ENCODE measurements around the gene ATF6. TPM values are rescaled to one million over a fixed set of nuclear protein-coding genes. Genes with fewer than 3 reads are reported as not detected.
"Not testable (repeated sequence)": the region's sequence is repeated elsewhere in the genome, so short reads cannot be mapped to it uniquely, and the experiment has no call there.

The ATF6 gene
- total RNA-seq, 1 donor from 2014 or later = 76.2 TPM

- no peak for DNase-seq (ENCODE audit: low read depth in 2 of 2)
Observed at GRCh38 chr1:161777261-161777660, 11.1 kb downstream of the ATF6 start.

DNA sequence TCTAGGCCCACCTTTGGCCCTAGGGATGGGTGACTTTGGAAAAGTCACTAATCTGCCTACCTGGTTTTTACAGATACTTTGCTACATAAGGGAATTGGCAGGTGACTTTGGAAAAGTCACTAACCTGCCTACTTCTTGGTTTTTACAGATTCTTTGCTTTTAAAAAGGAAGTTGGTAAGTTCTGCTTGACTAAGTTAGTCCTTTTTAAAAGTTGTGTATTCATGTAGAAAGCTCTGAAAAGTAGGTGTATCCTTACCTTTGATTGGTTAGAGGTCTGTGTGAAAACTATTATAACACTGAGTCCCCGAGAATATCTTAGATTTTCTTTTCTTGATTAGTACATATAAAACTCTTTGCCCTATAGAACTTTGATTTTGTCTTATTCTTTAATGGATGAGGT lies 12.4 kb downstream of the ATF6 start:
- no peak for DNase-seq (ENCODE audit: low read depth in 2 of 2)

- no peak for DNase-seq (ENCODE audit: low read depth in 2 of 2)
Observed at GRCh38 chr1:161779393-161779792, 13.3 kb downstream of the ATF6 start.

DNA sequence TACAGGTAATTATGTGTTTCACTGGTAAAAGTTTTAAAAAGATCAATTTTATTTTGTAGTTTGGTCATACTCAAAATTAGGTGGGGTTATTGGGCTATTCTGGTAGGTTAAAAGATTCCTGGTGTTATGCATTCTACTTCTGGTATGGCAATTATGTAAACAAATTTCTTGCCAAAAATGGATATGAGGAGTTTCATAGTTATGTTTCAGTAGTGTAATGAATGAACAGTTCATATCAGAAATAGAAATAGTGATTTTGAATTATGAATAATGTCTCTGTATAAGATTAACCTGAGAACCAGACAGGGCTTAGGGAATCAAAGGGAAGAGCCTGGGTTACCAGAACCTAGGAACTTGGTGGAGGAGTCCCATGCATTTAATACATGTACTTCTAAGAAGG lies 15.9 kb downstream of the ATF6 start:
- DNase-seq (ENCODE audit: low read depth in 2 of 2) = no peak

DNA sequence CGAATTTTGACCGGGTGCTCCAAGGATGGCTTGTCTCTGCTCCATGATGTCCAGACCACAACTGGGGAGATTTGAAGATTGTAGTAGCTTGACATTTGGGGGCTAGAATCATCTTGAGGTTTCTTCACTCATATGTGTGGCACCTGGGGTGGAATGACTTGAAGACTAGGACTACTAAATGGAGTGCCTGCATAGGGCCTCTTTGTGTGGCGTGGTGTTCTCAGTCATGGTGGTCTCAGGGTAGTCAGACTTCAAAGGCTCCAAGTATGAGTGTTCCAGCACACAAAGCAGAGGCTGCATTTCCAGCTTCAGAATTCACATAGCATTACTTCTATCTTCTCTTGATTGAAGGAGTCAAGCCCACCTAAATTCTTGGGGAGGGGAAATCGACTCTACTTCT lies 16.8 kb downstream of the ATF6 start:
- DNase-seq (ENCODE audit: low read depth in 2 of 2) = no peak

DNA sequence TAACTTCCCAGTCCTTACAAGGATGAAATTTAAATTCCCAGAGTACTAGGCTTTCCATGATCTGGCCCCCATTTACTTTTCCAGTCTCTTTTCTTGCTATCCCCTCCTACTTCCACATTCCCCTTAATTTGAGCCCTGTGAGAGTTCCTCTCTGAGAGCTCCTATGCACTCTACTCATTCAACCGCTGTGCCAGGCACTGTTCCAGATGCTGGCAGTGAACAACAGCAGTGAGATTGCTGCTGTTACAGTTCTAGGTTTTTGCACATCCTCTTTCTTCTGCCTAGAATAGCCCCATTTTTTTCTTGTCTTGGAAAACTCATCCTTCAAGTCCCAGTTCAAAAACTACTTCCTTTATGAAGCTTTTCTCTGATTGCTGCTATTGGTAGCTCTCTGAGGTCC lies 18.8 kb downstream of the ATF6 start:
- no peak for DNase-seq (ENCODE audit: low read depth in 2 of 2)

- no peak for DNase-seq (ENCODE audit: low read depth in 2 of 2)
Observed at GRCh38 chr1:161787355-161787754, 21.2 kb downstream of the ATF6 start.

- no peak for DNase-seq (ENCODE audit: low read depth in 2 of 2)
Observed at GRCh38 chr1:161790587-161791317, 24.6 kb downstream of the ATF6 start.

DNA sequence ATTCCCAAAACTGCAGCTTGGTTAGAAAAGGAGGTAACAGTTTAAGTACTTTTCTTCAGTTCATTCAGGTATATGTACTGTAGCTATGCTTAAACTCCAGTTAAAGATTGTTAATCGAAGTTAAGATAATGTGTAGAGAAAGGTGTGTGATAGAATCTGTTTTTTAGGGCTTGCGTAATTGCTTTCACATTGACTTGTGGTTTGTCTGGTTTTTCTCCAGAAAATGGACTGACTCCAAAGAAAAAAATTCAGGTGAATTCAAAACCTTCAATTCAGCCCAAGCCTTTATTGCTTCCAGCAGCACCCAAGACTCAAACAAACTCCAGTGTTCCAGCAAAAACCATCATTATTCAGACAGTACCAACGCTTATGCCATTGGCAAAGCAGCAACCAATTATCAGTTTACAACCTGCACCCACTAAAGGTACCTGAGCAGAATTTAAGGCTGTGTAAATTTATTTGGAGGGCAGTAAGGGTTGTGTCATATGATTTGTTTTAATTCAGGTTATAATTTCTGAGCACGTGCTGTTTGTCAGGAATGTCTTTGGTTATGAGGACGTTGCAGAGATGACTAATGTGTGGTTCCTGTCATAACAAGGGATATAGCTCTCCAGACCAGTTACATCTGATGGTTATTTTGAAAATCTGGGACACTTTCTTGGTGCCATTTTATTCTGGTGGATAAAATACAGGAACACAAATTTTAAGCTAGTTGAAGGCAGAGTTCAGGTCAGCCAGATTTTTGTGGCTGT lies 26.0 kb downstream of the ATF6 start:
- DNase-seq (ENCODE audit: low read depth in 2 of 2) = peak; percentile 29 to 46

GRCh38 chr1:161792740-161793139 lies 26.6 kb downstream of the ATF6 start:
- DNase-seq (ENCODE audit: low read depth in 2 of 2) = peak; percentile 71 to 90

DNA sequence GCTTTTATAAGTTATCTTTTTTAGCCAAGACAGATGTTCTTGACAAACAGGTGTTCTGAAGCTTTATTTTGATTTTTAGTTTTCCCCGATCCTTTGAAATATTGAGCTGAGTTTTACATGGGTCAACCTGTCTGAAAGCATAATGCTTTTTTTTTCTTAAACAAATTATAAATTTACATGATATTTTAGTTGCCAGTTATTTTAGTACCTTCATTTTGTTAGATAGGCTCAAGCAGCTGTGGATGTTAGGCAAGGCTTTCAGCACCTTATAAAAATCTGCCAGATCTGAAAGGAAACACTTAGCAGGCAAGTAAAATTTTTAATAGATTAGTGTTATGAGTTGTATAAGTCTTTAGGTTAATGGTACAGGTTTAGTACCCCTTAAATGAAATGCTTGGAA lies 33.7 kb downstream of the ATF6 start:
- no peak for DNase-seq (ENCODE audit: low read depth in 2 of 2)

DNA sequence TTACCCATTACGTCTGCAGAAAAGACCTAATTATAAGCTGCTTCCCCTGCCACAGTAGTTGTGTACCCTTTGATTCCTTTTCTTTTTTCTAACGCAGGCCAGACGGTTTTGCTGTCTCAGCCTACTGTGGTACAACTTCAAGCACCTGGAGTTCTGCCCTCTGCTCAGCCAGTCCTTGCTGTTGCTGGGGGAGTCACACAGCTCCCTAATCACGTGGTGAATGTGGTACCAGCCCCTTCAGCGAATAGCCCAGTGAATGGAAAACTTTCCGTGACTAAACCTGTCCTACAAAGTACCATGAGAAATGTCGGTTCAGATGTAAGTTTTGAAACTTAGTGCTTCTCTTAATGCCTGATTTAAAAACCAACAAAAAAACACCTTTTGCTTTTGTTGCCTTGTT lies 35.8 kb downstream of the ATF6 start:
- DNase-seq (ENCODE audit: low read depth in 2 of 2) = peak in 1 of 2 donors; percentile 11

DNA sequence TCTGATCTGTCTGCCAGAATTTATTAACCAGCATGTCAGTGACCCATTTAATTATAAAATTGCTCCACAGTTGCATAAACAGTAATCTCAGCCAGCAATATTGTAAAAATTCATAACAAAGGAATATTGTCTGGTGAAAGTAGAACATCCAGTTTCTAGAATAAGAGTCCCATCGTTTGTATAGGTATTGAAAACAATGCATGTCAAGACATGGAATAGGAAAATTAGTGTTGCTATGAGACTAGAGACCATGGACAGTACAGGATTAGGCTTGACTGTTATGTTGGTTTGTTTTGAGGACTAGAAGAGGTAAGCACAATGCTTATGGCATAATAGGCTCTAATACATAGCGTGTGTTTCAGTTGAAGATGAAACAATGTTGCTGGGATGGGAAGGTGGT lies 37.1 kb downstream of the ATF6 start:
- DNase-seq (ENCODE audit: low read depth in 2 of 2) = no peak

DNA sequence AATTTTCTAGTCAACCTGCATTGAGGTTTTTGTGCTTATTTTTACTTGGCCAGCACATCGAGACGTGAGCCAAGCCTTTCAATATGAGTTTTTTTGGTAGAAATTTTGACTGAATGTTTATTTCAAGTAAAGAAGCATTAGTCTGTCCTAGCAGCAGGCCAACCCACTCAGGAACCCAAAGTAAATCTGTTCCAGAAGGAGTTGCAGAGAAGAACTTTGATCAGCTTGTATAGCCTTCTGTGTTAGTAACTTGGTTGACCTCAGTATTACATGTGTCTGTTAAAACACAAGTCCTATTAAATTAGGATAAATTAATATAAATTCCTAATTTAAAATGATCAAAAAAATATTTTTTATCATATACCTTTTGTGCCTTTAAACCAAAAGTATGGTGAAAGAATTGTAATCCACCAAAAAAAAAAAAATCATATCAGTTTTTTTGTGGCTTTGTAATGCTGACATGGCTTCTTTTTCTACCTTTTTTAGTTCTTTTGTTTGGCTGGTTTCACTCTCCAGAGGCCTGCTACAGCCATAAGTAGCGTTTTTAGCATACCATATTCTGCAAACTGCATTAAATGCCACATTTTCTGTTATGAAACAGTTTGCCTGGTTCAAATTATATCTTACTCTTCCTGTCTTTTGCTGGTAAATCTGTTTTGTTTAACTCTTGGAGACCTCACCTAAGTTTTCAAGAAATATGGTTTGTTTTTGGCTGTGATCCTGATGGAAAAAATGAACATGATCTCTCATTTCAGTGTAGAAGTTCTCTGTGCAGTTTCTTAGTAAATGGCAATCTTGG lies 39.5 kb downstream of the ATF6 start:
- DNase-seq (ENCODE audit: low read depth in 2 of 2) = no peak

DNA sequence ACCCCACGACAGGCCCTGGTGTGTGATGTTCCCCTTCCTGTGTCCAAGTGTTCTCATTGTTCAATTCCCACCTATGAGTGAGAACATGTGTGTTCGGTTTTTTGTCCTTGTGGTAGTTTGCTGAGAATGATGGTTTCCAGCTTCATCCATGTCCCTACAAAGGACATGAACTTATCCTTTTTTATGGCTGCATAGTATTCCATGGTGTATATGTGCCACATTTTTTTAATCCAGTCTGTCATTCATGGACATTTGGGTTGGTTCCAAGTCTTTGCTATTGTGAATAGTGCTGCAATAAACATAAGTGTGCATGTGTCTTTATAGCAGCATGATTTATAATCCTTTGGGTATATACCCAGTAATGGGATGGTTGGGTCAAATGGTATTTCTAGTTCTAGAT lies 43.1 kb downstream of the ATF6 start:
- DNase-seq (ENCODE audit: low read depth in 2 of 2) = not testable (repeated sequence)

- not testable (repeated sequence) for DNase-seq (ENCODE audit: low read depth in 2 of 2)
Observed at GRCh38 chr1:161809656-161810055, 43.5 kb downstream of the ATF6 start.

DNA sequence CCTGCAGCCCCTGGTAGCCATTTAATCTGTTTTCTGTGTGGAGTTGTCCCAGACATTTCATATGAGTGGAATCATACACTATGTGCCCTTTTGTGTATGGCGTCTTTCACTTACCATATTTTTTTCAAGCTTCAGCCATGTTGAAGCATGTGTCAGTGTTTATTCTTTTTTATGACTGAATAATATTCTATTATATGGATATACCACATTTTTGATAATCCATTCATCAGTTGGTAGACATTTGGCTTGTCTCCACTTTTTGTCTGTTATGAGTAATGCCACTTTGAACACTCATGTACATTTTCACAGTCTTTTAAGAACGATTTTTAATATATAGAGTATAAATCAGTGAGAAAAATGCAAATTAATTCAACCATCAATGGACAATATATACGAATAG lies 44.7 kb downstream of the ATF6 start:
- DNase-seq (ENCODE audit: low read depth in 2 of 2) = no peak

- no peak for DNase-seq (ENCODE audit: low read depth in 2 of 2)
Observed at GRCh38 chr1:161816201-161816600, 50.1 kb downstream of the ATF6 start.

- no peak for DNase-seq (ENCODE audit: low read depth in 2 of 2)
Observed at GRCh38 chr1:161817176-161817730, 51.1 kb downstream of the ATF6 start.

DNA sequence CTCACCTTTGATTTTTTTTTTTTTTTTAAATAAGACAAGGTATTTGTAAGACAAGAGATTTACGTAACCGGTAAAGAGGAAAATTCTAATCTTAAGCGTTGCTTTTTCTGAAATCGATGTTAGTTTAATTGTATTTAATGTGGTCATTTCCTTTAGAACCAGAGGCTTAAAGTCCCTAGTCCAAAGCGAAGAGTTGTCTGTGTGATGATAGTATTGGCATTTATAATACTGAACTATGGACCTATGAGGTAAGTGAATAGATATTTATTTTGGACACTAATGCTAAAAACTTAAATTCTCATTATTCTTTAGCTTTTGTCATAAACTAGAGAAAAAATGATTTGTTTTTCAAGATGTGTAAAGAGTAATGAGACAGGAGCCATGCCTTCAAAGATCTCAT lies 54.8 kb downstream of the ATF6 start:
- DNase-seq (ENCODE audit: low read depth in 2 of 2) = no peak

DNA sequence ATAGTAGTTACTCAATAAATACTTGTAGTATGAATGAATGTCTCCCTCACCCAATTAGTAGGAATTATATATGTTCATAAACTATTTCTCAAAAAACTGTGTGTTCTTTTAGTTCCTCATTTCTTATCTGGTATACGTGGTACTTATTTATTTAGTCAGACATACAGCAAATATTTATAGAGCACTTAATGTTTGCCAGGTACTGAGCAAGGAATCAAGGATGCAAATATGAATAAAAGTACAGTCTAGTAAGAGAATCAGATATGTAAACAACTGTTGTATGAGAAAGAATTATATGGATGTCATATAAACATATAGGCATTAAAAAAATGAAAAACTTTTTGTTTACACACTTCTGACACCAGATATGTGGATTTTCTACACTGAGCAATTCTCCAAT lies 58.5 kb downstream of the ATF6 start:
- DNase-seq (ENCODE audit: low read depth in 2 of 2) = no peak

DNA sequence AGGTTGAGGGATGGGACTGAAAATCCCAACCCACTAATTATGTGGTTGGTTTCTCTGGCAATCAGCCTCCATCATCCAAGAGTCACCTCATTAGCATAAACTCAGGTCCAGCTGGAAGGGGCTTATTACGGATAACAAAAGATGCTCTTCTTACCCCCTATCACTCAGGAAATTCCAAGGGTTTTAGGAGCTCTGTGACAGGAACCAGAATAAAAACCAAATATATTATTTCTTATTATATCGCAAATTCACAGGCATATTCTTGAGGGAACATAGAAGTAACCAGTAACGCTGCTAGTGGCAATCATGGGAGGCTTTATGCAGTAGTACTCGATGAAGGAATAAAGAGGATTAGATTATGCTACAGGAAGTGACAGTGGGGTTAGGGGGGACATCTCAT lies 59.7 kb downstream of the ATF6 start:
- DNase-seq (ENCODE audit: low read depth in 2 of 2) = no peak
